ENCODE measurements around the gene FRRS1L. TPM values are rescaled to one million over a fixed set of nuclear protein-coding genes. Genes with fewer than 3 reads are reported as not detected.

FRRS1L gene
- total RNA-seq, 1 donor from 2014 or later, result not detected

DNA sequence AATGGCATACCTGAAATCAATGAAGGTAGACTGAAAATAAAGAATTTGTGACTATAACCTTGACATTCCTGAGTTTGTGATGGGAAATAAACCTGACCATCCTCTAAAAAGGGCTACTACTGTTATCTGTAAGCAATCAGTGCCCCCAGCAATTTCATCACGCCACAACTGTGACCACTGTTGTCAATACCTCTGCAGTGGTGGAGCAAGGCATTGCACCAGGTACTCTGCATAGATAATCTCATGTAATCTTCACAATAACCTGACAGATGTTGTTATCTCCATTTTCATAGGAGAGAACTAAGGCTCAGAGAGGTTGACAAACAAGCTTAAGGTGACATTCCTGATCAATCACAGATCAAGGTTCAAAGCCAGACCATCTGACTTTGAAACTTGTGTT is 38.5 kb upstream of the FRRS1L start:
- TF ChIP-seq, protein P1, sequence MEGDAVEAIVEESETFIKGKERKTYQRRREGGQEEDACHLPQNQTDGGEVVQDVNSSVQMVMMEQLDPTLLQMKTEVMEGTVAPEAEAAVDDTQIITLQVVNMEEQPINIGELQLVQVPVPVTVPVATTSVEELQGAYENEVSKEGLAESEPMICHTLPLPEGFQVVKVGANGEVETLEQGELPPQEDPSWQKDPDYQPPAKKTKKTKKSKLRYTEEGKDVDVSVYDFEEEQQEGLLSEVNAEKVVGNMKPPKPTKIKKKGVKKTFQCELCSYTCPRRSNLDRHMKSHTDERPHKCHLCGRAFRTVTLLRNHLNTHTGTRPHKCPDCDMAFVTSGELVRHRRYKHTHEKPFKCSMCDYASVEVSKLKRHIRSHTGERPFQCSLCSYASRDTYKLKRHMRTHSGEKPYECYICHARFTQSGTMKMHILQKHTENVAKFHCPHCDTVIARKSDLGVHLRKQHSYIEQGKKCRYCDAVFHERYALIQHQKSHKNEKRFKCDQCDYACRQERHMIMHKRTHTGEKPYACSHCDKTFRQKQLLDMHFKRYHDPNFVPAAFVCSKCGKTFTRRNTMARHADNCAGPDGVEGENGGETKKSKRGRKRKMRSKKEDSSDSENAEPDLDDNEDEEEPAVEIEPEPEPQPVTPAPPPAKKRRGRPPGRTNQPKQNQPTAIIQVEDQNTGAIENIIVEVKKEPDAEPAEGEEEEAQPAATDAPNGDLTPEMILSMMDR (IDR thresholded peaks at IDR 0.05; ENCODE audit: insufficient read depth, low read length, severe bottlenecking), result no peak
- H3K36me3 ChIP-seq (ENCODE audit: control insufficient read depth, insufficient read depth, low read length), result no peaks in the 10 kb centered on the region
- H3K4me3 ChIP-seq (ENCODE audit: low read depth, low read length), result no peak overlapping the region
- peak; percentile 91 for FAIRE-seq
- H3K27me3 ChIP-seq (ENCODE audit: control insufficient read depth, insufficient read depth, low read length), result no peaks in the 10 kb centered on the region
- no peak for DNase-seq (ENCODE audit: low read depth)

DNA sequence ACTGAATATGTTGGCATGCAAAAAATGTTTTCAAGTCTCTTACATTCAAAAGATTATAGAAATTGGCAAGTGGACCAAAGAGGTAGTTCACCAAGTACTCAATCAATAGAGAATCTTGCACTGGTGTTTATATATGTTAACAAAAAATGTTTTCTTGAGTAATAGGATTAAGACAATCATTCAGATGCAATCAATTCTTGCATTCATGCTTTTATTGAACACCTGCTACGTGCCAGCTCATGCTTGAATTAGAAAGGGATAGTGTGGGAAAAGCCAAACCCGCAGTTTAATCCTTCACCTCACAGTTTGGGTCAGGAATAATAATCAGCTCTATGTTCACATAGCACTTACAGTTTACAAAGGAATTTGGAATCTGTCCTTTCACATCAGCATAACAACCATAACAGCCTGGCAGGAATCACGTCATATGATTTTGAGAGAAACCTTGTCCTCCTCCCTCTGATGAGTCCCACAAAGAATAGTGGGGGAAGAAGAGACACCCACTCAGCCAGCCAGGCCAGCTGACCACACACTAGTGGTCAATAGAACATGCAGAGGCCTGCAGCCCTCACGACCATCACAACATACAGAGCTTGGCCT is 36.8 kb upstream of the FRRS1L start:
- H3K27me3 ChIP-seq (ENCODE audit: control insufficient read depth, insufficient read depth, low read length), result no peaks in the 10 kb centered on the region
- no peaks in the 10 kb centered on the region for H3K36me3 ChIP-seq (ENCODE audit: control insufficient read depth, insufficient read depth, low read length)
- DNase-seq (ENCODE audit: low read depth) (no peak), FAIRE-seq (no peak)
- TF ChIP-seq, protein P1 (IDR thresholded peaks at IDR 0.05; ENCODE audit: insufficient read depth, low read length, severe bottlenecking), result no peak
- no peak overlapping the region for H3K4me3 ChIP-seq (ENCODE audit: low read depth, low read length)

DNA sequence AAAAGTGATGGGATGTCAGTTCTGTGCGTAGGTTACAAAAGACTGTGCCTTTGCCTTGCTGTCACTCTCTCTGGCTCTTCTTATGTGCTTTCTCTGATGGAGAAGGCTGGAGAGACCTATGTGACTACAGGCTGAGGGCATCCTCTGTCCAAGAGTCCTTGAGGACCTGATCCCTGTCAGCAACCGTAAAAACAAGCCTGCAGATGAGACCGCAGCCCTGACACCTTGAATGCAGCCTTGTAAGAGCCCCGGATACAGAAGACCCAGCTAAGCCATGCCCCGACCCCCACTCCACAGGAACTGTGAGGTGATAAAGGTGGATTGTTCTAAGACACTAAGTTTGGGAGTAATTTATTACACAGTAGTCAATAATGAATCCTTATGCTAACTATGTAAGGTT is 32.6 kb upstream of the FRRS1L start:
- FAIRE-seq, result no peak
- Histone ChIP-seq H3K4me3 (ENCODE audit: low read depth, low read length) (no peak overlapping the region), H3K27me3 (ENCODE audit: control insufficient read depth, insufficient read depth, low read length) (no peaks in the 10 kb centered on the region), H3K36me3 (ENCODE audit: control insufficient read depth, insufficient read depth, low read length) (no peaks in the 10 kb centered on the region)
- TF ChIP-seq, protein P1 (IDR thresholded peaks at IDR 0.05; ENCODE audit: insufficient read depth, low read length, severe bottlenecking), result no peak
- DNase-seq (ENCODE audit: low read depth), result no peak

DNA sequence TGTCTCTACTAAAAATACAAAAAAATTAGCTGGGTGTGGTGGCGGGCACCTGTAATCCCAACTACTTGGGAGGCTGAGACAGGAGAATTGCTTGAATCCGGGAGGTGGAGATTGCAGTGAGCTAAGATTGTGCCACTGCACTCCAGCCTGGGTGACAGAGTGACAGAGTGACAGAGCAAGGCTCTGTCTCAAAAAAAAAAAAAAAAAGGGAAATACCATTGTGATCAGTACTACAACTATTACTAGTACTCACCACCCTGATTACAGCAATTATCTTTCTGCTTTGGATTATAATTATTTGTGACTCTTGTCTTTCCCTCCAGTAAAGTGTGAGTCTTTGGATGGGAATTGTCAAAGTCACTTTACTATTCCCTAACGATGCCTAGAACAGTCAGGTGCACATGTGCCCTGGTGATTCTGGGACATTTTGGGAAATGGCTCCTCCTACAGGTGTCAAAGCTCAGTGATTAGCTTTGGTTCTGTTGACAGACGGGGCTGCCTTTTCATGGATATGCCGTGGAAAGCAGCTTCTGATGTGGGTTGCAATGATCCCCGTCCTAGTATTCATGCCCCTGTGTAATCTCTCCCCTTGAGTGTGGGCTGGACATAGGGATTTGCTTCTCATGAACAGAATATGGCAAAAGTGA is 31.8 kb upstream of the FRRS1L start:
- no peaks in the 10 kb centered on the region for H3K36me3 ChIP-seq (ENCODE audit: control insufficient read depth, insufficient read depth, low read length)
- no peaks in the 10 kb centered on the region for H3K27me3 ChIP-seq (ENCODE audit: control insufficient read depth, insufficient read depth, low read length)
- H3K4me3 ChIP-seq (ENCODE audit: low read depth, low read length), result no peak overlapping the region
- DNase-seq (ENCODE audit: low read depth) (no peak), FAIRE-seq (no peak)
- TF ChIP-seq, protein P1 (IDR thresholded peaks at IDR 0.05; ENCODE audit: insufficient read depth, low read length, severe bottlenecking), result peak; percentile 19

DNA sequence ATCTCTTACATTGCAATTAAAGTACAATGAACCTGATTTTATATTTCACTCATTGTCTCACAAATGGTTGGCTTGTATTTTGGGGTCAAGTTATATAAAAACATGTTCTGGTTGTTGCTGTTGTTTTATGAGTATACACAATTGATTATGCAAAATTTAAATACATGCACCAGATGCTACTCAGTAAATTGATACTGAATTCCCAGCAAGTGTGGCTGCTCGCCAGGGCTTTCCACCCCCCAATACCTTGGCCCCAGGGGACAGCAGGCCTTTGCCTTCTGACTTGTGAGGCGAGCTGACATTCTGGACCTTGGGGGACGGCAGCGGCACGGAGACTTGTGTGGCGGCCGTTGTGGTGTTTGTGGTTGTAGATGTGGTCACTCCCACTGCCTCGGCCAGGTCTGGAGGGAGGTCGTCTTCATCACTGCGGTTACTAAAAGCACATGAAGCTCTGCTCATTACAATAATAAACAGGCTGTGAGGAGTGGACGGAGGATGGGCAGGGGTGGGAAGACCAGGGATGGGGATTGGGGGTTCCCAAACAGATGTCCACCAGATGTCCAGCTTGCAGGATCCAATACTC is 27.0 kb upstream of the FRRS1L start:
- Histone ChIP-seq H3K27me3 (ENCODE audit: control insufficient read depth, insufficient read depth, low read length) (no peaks in the 10 kb centered on the region), H3K4me3 (ENCODE audit: low read depth, low read length) (no peak overlapping the region), H3K36me3 (ENCODE audit: control insufficient read depth, insufficient read depth, low read length) (no peaks in the 10 kb centered on the region)
- FAIRE-seq (no peak), DNase-seq (ENCODE audit: low read depth) (no peak)
- TF ChIP-seq, protein P1 (IDR thresholded peaks at IDR 0.05; ENCODE audit: insufficient read depth, low read length, severe bottlenecking), result no peak

Data from bronchial epithelial cell (primary cell).